ENCODE measurements around the gene FHOD3.

GRCh38 chr18:36499938-36500337 lies 202.4 kb downstream of the FHOD3 start:
- no peak for TF ChIP-seq GATA2 (IDR thresholded peaks at IDR 0.05; ENCODE audit: low read depth, low read length)
- TF ChIP-seq GATA3 (IDR thresholded peaks at IDR 0.05; ENCODE audit: low read depth, low read length) = no peak

Data from SH-SY5Y (cell line).